ENCODE measurements around the gene SV2B.

GRCh38 chr15:91234759-91235158, 134.7 kb downstream of the SV2B start:
- TF ChIP-seq POLR2AphosphoS5 (IDR thresholded peaks at IDR 0.05; ENCODE audit: low read depth, low read length): no peak
- no peak for TF ChIP-seq TAF1 (IDR thresholded peaks at IDR 0.05; ENCODE audit: borderline replicate concordance, insufficient read depth, low read length)
- no peak for TF ChIP-seq REST (IDR thresholded peaks at IDR 0.05; ENCODE audit: insufficient read depth in 1 of 2, low read depth in 2 of 2, low read length in 2 of 2)
- TF ChIP-seq FOXP2 (optimal IDR thresholded peaks at IDR 0.05; ENCODE audit: borderline replicate concordance, extremely low read depth, extremely low read length, insufficient read depth): no peak
- TF ChIP-seq SIN3A (IDR thresholded peaks at IDR 0.05; ENCODE audit: borderline replicate concordance, insufficient read depth, low read length): no peak

Measured in PFSK-1 (cell line).